Hematopoietic multipotent progenitor cell treated with erythropoietin and hydrocortisone succinate and interleukin-3 and kit ligand, for 4 days (in vitro differentiated cells): ENCODE results near the gene ZFP57.

Experiments used
- DNase-seq: peaks from one replicate; pipeline ENCODE4 v3.0.0-alpha.2; 2015

ZFP57 gene

DNA sequence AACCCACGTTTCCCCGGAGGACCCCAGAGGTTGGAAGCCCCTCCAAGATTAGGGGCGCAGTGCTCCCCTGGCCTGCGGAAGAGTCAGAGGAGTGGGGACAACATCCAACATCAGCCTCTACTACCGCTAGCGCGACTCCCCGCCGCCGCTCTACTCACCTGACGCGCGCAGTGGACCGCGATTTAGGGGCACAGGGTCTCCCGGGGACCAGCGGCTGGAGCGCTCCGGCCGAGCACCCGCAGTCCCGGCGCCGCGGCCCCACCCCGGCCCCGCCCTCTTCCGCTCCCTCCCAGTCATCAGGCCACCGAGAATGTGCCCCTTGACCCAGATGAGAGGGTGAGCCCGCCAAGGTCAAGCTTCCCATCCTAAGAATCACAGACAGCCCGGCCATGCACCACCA is at the start of gene ZFP57:
TSS of gene ZFP57 (minus strand) at position 249 of the 400 bp plus-strand sequence. CDS start 4,149 bp downstream, outside the sequence.
- no peak for DNase-seq

DNA sequence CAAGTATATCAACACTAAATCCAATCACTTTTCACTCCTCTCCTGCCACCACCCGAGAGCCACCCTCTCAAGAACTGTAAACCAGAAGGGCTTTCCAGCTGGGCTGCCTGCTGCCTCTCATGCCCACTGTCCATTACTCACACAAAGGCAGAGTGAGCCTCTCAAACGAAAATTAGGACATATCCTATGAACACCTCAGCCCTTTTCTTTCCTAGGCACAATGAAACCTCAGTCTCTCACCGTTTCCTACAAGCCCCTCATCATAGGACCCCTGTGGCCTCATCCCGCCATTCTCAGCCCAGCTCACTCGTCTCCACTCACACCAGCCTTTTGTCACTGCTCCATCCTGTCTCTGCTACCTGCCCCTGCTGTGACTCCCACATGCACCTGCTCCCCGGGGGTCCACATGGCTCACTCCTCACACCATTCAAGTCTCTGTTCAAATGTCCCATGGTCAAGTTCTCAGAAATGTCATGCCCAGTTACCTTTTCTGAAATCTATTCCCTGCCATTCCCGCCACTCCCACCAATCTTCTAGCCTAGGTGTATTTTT is 49.7 kb upstream of the ZFP57 start:
- no peak for DNase-seq

DNA sequence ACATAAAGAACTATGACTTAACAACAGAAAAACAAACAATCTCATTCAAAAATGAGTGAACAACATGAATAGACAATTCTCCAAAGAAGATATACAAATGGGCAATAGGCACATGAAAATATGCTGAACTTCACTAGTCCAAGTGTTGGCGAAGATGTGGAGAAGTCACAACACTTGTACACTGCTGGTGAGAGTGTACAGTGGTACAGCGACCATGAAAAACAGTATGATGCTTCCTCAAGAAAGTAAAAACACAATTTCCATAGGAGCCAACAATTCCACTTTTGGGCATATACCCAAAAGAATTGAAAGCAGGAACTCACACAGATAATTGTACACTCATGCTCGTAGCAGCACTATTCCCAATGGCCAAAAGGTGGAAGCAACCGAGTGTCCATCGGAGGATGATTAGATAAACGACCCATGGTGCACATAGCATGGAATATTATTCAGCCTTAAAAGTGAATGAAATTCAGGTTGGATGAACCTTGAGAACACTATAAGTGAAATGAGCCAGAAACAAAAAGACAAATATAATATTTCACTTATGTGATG is 48.9 kb upstream of the ZFP57 start:
- DNase-seq = no peak

DNA sequence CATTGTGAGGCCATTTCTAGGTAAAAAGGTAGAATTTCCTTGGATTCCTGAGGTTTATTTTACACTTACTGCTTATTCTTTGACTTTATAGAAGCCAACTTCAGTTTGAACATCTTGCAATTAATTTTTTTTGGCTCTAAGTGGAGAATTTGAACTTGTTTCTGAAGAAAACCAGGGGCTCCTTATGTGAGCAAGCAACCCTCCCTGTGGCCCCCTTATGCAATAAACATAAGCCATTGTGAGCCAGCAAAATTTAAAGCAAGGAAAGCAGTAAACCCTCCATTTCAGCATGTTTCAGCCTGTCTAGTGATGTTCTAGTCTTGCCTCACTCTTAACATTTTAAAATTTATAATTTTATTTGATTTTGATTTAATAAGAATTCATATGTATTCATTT is 47.9 kb upstream of the ZFP57 start:
- no peak for DNase-seq

DNA sequence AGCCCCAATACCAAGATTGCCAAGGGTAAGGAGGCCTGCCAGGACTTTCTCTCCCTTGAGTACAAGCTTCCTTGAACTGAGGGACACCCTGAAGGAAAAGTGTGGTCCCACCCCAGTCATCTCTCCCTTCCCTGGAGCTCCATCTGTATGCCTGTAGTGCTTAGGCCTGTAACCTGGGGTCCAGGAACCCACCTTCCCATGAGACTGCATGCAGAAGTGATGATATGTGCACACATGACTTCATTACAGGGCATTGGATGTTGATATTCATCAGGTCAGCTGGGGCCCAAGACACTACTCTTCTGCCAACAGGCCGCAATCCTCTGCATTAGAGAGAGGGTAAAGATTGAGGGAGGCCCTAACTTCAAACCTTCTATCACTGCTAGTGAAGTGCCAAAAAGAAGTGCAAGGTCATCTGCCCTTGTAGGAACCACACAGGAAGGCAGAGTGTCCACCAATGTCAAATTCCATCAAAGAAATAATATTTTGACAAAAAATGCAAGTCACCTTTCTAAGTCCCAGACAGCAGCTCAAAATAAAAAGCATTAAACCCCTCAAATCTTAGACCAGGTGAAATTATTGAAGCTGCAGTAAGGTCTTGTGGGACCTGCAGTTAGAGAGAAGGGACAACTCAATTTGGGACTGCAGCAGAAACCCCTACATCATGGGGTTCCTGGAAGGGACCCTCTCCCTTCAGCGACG is 47.4 kb upstream of the ZFP57 start:
- DNase-seq = no peak

DNA sequence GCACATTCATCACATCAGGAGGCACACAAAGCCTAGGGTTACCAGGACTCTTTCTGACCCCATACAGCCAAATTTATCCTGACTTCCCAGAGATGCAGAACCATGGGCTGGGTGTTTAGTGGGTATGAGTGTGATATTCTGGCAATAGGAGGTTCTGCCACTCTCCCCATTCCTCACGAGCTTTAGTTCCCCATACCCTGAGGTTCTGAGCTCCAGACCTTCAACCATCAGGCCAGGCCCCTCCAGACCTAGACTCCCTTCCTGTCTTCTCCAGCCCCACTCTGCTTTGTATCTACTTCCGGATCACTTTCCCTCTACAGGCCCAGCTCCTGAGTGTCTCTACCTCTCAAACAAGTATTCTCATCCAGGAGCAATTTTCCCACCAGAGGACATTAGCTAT is 46.7 kb upstream of the ZFP57 start:
- no peak for DNase-seq

DNA sequence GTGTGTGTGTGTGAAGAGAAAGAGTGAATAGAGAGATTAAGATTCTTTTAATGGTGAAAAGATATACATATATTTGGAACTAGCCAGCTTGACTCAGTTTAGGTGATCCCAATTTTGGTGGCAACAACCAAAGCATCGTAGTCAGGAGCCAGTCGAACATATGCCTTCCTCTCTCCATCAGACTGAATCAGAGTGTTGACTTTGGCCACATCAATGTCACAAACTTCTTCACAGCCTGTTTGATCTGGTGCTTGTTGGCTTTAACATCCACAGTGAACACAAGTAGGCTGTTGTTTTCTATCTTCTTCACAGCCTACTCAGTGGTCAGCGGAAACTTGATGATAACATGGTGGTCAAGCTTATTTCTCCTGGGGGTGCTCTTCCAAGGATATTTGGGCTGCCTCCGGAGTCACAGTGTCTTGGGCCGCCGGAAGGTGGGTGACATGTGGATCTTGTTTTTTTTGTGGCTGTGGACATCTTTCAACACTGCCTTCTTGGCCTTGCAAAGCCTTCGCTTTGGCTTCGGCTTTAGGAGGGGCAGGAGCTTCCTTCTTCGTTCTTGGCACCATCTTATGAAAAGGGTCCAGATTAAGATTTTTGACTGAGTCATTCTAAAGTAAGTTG is 45.7 kb upstream of the ZFP57 start:
- DNase-seq = no peak

DNA sequence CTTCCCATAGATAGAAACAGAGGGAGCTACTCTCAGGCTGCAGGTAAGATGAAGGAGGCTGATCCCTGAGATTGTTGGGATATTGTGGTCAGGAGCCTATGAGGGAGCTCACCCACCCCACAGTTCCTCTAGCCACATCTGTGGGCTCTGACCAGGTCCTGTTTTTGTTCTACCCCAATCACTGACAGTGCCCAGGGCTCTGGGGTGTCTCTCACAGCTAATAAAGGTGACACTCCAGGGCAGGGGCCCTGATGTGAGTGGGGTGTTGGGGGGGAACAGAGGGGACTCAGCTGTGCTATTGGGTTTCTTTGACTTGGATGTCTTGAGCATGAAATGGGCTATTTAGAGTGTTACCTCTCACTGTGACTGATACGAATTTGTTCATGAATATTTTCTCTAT is 45.0 kb upstream of the ZFP57 start:
- DNase-seq = no peak

DNA sequence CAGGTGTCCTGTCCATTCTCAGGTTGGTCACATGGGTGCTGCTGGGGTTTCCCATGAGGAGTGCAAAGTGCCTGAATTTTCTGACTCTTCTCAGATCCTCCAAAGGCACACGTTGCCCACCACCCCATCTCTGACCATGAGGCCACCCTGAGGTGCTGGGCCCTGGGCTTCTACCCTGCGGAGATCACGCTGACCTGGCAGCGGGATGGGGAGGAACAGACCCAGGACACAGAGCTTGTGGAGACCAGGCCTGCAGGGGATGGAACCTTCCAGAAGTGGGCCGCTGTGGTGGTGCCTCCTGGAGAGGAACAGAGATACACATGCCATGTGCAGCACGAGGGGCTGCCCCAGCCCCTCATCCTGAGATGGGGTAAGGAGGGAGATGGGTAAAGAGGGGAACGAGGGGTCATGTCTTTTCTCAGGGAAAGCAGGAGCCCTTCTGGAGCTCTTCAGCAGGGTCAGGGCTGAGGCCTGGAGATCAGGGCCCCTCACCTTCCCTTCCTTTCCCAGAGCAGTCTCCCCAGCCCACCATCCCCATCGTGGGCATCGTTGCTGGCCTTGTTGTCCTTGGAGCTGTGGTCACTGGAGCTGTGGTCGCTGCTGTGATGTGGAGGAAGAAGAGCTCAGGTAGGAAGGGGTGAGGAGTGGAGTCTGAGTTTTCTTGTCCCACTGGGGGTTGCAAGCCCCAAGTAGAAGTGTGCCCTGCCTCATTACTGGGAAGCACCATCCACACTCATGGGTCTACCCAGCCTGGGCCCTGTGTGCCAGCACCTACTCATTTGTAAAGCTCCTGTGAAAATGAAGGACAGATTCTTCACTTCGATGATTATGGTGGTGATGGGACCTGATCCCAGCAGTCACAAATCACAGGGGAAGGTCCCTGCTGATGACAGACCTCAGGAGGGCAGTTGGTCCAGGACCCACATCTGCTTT is 44.3 kb upstream of the ZFP57 start:
- DNase-seq = no peak

DNA sequence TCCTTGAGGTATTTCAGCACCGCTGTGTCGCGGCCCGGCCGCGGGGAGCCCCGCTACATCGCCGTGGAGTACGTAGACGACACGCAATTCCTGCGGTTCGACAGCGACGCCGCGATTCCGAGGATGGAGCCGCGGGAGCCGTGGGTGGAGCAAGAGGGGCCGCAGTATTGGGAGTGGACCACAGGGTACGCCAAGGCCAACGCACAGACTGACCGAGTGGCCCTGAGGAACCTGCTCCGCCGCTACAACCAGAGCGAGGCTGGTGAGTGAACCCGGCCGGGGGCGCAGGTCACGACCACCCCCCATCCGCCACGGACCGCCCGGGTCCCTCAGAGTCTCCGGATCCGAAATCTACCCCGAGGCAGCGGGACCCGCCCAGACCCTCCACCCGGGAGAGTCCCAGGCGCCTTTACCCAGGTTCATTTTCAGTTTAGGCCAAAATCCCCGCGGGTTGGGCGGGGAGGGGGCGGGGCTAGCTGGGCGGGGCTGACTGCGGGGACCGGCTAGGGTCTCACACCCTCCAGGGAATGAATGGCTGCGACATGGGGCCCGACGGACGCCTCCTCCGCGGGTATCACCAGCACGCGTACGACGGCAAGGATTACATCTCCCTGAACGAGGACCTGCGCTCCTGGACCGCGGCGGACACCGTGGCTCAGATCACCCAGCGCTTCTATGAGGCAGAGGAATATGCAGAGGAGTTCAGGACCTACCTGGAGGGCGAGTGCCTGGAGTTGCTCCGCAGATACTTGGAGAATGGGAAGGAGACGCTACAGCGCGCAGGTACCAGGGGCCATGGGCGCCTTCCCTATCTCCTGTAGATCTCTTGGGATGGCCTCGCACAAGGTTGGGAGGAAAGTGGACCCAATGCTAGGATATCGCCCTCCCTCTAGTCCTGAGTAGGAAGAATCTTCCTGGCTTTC is 43.0 kb upstream of the ZFP57 start:
- DNase-seq = peak; percentile 15

DNA sequence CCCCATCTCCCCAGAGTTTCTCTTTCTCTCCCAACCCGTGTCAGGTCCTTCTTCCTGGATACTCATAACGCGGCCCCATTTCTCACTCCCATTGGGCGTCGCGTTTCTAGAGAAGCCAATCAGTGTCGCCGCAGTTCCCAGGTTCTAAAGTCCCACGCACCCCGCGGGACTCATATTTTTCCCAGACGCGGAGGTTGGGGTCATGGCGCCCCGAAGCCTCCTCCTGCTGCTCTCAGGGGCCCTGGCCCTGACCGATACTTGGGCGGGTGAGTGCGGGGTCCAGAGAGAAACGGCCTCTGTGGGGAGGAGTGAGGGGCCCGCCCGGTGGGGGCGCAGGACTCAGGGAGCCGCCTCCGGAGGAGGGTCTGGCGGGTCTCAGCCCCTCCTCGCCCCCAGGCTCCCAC is 42.3 kb upstream of the ZFP57 start, which contains the start of gene HLA-F:
TSS of gene HLA-F (plus strand) at position 173 of the 404 bp plus-strand sequence. CDS start at position 203, 30 bp downstream.
- peak; percentile 62 for DNase-seq

DNA sequence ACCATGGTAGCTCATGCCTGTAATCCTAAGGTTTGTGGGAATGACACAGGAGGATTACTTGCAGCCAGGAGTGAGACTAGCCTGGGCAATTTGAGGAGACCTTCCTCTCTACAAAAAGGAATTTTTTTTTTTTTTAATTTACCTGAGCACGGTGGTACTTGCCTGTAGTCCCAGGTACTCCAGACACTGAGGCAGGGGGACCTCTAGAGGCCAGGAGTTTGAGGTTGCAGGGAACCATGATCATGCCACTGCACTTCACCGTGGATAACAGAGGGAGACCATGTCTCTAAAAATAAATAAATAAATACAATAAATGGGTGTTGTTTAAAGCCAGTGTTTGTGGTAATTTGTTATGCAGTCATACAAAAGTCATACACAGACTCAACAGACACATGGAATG is 39.9 kb upstream of the ZFP57 start:
- no peak for DNase-seq

DNA sequence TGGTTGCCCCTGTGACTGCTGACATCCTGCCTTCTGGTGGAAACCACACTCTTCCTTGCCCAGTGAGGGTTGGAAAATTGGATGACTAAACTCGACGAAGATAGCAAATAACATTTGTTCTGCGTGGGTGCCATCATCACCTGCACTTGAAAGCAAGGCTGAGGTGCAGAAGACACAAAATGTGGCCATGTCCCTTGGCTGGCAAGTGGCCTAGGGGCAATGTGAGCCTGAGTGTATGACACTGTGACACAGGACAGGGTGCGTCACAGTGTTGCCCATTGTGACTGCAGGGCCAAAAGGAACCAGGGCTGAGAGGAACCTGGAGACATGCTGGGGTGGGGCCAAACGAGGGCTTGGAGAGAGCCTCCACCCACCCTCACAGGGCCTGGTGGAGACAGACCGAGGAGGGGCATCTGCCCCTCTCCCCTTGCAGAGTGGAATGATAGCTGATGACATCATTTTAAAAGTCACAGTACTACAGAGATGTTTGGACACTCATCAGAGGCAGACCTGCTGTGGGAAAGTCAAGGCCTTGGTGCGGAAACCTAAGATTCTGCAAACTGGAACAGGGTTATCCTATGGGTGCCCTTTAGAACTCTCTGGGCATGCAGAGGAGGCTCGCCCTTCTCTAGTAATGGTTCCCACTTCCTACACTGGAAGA is 29.5 kb upstream of the ZFP57 start:
- no peak for DNase-seq

DNA sequence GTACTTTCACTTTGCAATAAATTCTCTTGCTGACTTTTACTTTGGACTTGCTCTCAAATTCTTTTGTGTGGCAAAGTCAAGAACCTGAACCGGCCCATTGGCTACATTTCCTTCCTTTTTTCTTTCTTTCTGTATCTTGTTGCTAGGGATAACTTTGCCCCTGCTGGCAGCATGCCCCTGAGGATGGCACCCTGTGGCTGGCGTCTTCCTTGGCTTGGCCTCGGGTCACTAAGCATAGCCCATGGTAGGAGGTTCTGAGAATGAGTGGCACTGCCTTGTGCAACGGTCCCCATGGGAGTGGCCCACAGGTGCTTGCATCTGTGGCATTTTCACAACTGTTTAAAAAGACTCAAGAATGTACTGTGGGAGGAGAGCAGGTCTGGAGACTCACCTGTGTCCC is 28.2 kb upstream of the ZFP57 start:
- DNase-seq = no peak

DNA sequence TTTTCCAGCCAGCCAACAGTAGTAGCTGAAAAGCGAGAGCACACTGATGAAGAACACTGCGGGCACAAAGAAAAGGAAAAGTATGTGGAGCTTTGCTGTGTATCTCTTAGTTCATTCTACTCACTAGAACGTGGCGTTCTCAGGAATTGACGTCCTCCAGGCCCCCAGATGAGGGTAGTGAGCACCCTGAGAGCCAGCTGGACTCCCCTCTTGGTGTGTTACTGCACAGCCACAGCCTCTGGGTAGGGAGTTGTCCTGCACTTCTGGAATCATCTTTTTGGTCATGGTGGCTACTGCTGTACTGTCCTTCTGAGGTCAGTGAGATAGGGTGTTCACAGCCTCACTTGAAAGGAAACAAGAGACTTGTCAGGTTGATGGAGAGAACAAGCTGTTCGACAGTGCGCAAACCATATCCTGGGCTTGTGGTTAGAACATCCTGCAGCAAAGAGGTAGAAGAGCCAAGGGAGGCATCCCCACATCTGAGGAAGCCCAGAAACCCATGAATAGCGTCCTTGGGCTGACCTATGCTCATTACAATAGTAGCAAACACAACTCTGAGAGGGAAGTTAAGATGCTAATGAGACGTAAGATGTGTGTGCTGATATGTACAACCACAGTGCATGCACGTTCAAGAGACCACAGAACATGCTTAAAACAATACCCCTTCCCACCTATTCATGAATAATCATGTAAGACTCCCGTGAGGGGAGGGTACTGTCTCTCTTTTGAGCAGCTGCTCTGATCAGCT is 27.7 kb upstream of the ZFP57 start:
- peak; percentile 31 for DNase-seq

DNA sequence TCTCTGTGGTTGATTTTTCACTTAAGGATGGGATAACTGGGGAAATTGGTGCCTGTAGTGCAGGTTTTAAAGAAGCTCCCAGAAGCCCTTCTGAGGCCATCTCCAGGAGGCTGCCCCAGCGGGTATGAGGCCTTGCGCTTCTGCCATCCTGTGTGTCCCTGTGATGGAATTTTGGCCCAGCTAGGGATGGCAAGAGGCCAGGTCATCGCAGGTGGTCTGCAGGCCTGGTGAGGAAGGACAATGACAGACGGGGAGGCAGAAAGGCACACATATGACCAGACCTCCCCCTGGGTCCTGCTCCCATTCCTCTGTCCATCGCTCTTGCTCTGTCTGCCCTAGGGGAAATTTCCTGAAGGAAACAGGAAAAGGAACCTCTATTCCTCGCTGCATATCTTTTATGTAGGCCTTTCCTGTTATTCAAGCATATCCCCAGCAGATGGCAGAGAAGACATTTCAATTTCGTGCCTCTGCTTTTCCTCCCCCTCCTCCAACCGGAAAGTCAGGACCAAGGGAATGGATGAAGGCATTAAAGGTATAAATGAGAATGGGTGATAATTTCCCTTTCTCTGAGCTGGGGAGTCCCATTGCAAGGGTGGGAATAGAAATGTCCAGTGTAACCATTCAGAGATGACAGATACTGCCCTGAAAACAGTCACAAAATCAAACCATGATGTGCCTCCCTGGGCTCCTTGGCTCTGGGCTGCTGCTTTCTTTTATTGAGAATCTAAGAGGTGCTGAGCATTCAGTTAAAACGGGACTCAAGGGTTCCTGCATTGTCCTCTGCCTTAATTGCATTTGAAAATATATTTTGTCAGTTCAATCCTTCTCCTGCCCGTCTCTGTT is 24.7 kb upstream of the ZFP57 start:
- DNase-seq = peak; percentile 37

DNA sequence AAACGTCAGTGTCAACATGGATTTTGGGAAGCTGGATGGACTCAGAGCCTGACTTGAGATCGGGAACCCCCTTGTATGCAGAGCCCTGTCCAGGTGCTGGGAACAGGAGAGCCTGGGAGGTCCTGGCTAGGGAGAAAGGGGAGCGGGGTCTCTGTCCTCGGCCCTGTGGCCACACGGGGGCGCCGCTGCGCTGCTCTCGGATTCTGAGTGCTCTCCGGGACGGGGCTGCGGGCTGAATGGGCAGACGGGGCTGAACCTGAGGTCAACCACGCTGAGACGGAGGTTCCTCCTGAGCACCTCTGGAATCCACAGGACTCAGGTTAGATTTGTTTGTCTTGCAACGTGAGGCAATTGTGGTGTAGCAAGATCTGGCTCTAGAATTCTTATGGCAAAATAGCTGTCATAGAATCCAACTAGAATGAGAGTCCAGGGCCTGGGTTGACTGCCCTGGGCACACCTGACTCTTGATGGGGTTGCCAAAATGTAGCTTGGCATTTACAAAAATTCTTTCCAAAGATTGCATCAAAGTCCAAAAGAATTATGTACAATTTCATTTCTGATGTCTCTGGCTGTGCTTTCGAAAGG is 21.7 kb upstream of the ZFP57 start:
- peak; percentile 65 for DNase-seq

DNA sequence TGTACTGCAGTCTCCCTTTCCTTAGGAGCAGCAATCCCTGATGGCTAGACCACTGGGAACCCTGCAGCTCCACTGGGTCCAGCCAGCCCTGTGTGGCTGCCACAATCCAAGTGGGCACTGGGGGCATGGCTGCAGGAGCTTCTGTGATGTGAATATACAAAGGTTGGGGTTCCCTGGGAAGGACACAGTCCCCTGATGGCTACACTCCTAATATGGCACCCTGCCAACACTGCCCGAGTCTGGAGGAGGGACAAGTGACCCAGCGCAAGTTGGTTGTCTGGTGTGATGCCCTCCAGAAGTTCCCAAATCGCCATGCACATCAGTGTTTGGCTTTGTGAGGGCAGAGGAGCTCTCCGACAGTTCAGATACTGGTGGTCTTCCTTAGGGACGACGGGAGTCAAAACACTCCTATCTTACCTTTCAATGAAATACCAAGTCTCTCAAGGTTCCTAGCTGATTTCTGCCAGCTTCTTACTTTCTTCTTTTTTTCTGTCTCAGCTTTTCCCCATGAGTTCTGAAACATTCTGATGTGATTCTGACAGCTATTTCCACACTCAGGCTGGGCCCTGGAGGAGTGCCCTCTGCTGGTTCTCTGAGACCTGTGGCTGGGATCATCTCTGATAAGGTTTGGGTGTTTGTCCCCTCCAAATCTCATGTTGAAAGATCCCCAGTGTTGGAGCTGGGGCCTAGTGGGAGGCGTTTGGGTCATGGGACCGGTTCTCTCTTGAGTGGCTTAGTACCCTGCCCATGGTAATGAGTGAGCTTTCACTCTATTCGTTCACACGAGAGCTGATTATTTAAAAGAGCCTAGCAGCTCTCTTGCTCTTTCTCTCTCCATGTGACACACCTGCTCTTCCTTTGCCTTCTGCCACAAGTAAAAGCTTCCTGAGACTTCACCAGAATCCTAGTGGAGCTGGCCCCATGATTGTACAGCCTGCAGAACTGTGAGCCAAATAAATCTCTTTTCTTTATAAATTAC is 15.5 kb upstream of the ZFP57 start:
- DNase-seq = peak; percentile 50
